Spleen (tissue), 7 donors: ENCODE results near the gene STK39.

Experiments used
- POLR2A ChIP-seq, 3 donors: fragments of 450-650 bp; IDR thresholded peaks; one replicate each; pipeline ENCODE4 v1.5.1; 2017; ENCODE audit warnings: antibody characterized with exemption in 3 of 3, mild to moderate bottlenecking in 1 of 3
- TF ChIP-seq, protein P1 (sequence below), 11 experiments: fragments of 200-600 bp in 7 of 11; fragments of 450-650 bp in 4 of 11; sonication (generic) in 4 of 11; IDR thresholded peaks in 8 of 11; conservative IDR thresholded peaks in 3 of 11; 1 replicate in 7 of 11; 2 replicates in 4 of 11; pipeline versions ENCODE4 v1.4.0 to v1.8.0; 2016 to 2021; ENCODE audit warnings: antibody characterized with exemption in 11 of 11, inconsistent platforms in 4 of 11, mild to moderate bottlenecking in 1 of 11
- donor health status: DM: no; HTN: no; CAD: no; lungs with moderate emphysema.
- donor health status: DM: no; HTN: no; CAD: no.
- donor health status: DM: no; HTN: no; CAD: no.

- no peak for TF ChIP-seq POLR2A (IDR thresholded peaks at IDR 0.05)
- TF ChIP-seq, protein P1, sequence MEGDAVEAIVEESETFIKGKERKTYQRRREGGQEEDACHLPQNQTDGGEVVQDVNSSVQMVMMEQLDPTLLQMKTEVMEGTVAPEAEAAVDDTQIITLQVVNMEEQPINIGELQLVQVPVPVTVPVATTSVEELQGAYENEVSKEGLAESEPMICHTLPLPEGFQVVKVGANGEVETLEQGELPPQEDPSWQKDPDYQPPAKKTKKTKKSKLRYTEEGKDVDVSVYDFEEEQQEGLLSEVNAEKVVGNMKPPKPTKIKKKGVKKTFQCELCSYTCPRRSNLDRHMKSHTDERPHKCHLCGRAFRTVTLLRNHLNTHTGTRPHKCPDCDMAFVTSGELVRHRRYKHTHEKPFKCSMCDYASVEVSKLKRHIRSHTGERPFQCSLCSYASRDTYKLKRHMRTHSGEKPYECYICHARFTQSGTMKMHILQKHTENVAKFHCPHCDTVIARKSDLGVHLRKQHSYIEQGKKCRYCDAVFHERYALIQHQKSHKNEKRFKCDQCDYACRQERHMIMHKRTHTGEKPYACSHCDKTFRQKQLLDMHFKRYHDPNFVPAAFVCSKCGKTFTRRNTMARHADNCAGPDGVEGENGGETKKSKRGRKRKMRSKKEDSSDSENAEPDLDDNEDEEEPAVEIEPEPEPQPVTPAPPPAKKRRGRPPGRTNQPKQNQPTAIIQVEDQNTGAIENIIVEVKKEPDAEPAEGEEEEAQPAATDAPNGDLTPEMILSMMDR (IDR thresholded peaks at IDR 0.05 in 8 of 11, conservative IDR thresholded peaks at IDR 0.05 in 3 of 11): no peak
Observed at GRCh38 chr2:168138374-168138773, 109.0 kb downstream of the STK39 start.
